Vagina (tissue), 2 donors: ENCODE measurements around the gene GLB1L2.

Experiments used
- POLR2AphosphoS5 ChIP-seq, 2 donors: sonication (generic); formaldehyde crosslinking; IDR thresholded peaks; one replicate each; pipeline ENCODE4 v1.9.0; 2017; ENCODE audit warnings: antibody characterized with exemption in 2 of 2, mild to moderate bottlenecking in 2 of 2, low read depth in 1 of 2; ENCODE audit not compliant: insufficient read depth in 1 of 2
- TF ChIP-seq, protein P1 (sequence below), 3 experiments: fragments of 450-650 bp in 2 of 3; fragments of 200-600 bp in 1 of 3; sonication (generic) in 1 of 3; IDR thresholded peaks; one replicate each; pipeline ENCODE4 v1.5.1; 2017 to 2019; ENCODE audit warnings: antibody characterized with exemption in 3 of 3, mild to moderate bottlenecking in 2 of 3, moderate library complexity in 2 of 3

DNA sequence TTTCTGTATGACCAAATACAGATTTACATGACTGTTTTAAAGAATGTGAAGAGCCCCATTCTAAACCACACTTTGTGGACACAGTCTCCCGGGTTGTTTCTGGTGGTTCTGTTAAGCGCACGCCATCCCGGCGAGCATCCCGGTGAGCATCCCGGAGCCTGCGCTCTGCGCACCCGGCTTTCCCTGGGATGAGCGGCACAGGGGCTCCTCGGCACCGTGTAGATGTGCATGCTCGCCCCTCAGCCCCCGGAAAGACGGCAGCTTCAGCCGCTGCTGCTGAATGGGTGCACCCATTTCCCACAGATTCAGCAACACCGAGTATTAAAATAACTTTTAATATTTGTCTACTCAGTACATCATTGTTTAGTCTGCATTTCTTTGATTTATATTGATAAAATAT lies 36.0 kb downstream of the GLB1L2 start:
- no peak for TF ChIP-seq POLR2AphosphoS5 (IDR thresholded peaks at IDR 0.05; ENCODE audit: insufficient read depth in 1 of 2, low read depth in 1 of 2)
- TF ChIP-seq, protein P1, sequence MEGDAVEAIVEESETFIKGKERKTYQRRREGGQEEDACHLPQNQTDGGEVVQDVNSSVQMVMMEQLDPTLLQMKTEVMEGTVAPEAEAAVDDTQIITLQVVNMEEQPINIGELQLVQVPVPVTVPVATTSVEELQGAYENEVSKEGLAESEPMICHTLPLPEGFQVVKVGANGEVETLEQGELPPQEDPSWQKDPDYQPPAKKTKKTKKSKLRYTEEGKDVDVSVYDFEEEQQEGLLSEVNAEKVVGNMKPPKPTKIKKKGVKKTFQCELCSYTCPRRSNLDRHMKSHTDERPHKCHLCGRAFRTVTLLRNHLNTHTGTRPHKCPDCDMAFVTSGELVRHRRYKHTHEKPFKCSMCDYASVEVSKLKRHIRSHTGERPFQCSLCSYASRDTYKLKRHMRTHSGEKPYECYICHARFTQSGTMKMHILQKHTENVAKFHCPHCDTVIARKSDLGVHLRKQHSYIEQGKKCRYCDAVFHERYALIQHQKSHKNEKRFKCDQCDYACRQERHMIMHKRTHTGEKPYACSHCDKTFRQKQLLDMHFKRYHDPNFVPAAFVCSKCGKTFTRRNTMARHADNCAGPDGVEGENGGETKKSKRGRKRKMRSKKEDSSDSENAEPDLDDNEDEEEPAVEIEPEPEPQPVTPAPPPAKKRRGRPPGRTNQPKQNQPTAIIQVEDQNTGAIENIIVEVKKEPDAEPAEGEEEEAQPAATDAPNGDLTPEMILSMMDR (IDR thresholded peaks at IDR 0.05) = no peak
